Sigmoid colon (tissue), 4 donors: ENCODE measurements around the gene LRRC7.

Experiments used
- EP300 ChIP-seq, 4 donors: sonication (generic); formaldehyde crosslinking; IDR thresholded peaks; one replicate each; pipeline ENCODE4 v1.6.1; 2017; ENCODE audit warnings: antibody characterized with exemption in 4 of 4
- POLR2A ChIP-seq, 2 donors: fragments of 450-650 bp; IDR thresholded peaks; one replicate each; pipeline ENCODE4 v1.6.1; 2016; ENCODE audit warnings: antibody characterized with exemption in 2 of 2, mild to moderate bottlenecking in 2 of 2, moderate library complexity in 2 of 2
- TF ChIP-seq, protein P1 (sequence below), 4 experiments: fragments of 450-650 bp in 3 of 4; fragments of 200-600 bp in 1 of 4; IDR thresholded peaks; one replicate each; pipeline ENCODE4 v1.5.1; 2016 to 2019; ENCODE audit warnings: antibody characterized with exemption in 4 of 4, mild to moderate bottlenecking in 3 of 4, moderate library complexity in 2 of 4

DNA sequence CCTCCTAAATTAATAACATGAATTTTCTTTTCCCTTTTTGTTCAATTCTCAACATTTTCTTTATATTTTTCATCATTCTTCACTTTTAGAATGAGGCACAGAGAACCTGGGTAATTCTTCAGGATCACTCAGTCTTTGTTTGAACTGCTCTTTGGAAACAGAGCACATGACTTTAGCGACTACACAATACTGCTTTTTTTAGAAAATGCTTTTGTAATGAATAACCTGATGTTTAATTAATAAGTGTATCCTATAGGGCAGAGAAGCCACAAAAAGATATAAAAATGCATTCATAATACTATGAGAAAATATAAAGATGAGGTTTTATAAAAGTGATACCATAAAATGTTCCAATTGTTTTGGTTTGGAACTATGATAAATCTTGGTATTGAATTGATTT, 77.8 kb downstream of the LRRC7 start:
- TF ChIP-seq, protein P1, sequence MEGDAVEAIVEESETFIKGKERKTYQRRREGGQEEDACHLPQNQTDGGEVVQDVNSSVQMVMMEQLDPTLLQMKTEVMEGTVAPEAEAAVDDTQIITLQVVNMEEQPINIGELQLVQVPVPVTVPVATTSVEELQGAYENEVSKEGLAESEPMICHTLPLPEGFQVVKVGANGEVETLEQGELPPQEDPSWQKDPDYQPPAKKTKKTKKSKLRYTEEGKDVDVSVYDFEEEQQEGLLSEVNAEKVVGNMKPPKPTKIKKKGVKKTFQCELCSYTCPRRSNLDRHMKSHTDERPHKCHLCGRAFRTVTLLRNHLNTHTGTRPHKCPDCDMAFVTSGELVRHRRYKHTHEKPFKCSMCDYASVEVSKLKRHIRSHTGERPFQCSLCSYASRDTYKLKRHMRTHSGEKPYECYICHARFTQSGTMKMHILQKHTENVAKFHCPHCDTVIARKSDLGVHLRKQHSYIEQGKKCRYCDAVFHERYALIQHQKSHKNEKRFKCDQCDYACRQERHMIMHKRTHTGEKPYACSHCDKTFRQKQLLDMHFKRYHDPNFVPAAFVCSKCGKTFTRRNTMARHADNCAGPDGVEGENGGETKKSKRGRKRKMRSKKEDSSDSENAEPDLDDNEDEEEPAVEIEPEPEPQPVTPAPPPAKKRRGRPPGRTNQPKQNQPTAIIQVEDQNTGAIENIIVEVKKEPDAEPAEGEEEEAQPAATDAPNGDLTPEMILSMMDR (IDR thresholded peaks at IDR 0.05), result no peak
- TF ChIP-seq EP300 (IDR thresholded peaks at IDR 0.05) (no peak), POLR2A (IDR thresholded peaks at IDR 0.05) (no peak)
